Loucy (cell line): ENCODE measurements around the gene CST9L.

ENCODE experiments used
- H2AFZ ChIP-seq: fragments of 200-600 bp; sonication (generic); 2 replicates; pipeline ENCODE4 v1.6.0; 2016; ENCODE audit warnings: antibody characterized with exemption, mild to moderate bottlenecking, low read length, moderate library complexity
- H3F3A ChIP-seq: fragments of 200-600 bp; 2 replicates; pipeline ENCODE4 v1.6.0; 2016; ENCODE audit warnings: antibody characterized with exemption, low read depth, mild to moderate bottlenecking
- H3K27me3 ChIP-seq: fragments of 200-600 bp; sonication (generic); 2 replicates; pipeline ENCODE4 v1.6.1; 2014; ENCODE audit warnings: low read length, mild to moderate bottlenecking; ENCODE audit not compliant: insufficient read depth, poor library complexity, severe bottlenecking
- H3K36me3 ChIP-seq: fragments of 200-600 bp; sonication (generic); 2 replicates; pipeline ENCODE4 v1.6.1; 2016; ENCODE audit warnings: low read length; ENCODE audit not compliant: insufficient read depth
- H3K4me1 ChIP-seq: fragments of 200-600 bp; sonication (generic); 2 replicates; pipeline ENCODE4 v1.5.1; 2014; ENCODE audit warnings: low read length, mild to moderate bottlenecking; ENCODE audit not compliant: insufficient read depth, poor library complexity, severe bottlenecking
- H3K4me2 ChIP-seq: fragments of 200-600 bp; sonication (generic); 2 replicates; pipeline ENCODE4 v1.6.0; 2014; ENCODE audit warnings: antibody characterized with exemption, low read length, low read depth, mild to moderate bottlenecking; ENCODE audit not compliant: poor library complexity, severe bottlenecking
- H3K4me3 ChIP-seq: fragments of 200-600 bp; sonication (generic); 2 replicates; pipeline ENCODE4 v1.5.1; 2014; ENCODE audit warnings: low read length, mild to moderate bottlenecking, mixed read lengths; ENCODE audit not compliant: poor library complexity, severe bottlenecking
- H3K79me2 ChIP-seq: fragments of 200-600 bp; sonication (generic); 2 replicates; pipeline ENCODE4 v1.6.1; 2014; ENCODE audit warnings: low read length; ENCODE audit not compliant: insufficient read depth
- H3K9ac ChIP-seq: fragments of 200-600 bp; sonication (generic); 2 replicates; pipeline ENCODE4 v1.6.0; 2014; ENCODE audit warnings: mild to moderate bottlenecking, low read depth, low read length, moderate library complexity; ENCODE audit not compliant: poor library complexity, severe bottlenecking
- H3K9me2 ChIP-seq: fragments of 200-600 bp; sonication (generic); replicated peaks from 2 replicates; pipeline ENCODE4 v1.6.1; 2016; ENCODE audit warnings: low read depth, low read length, mixed read lengths
- H3K9me3 ChIP-seq: fragments of 200-600 bp; sonication (generic); 2 replicates; pipeline ENCODE4 v1.6.1; 2014; ENCODE audit warnings: mild to moderate bottlenecking, antibody characterized with exemption, low read length, low read depth; ENCODE audit not compliant: insufficient read depth
- H4K20me1 ChIP-seq: fragments of 200-600 bp; sonication (generic); 2 replicates; pipeline ENCODE4 v1.6.0; 2014; ENCODE audit warnings: antibody characterized with exemption, low read length, mild to moderate bottlenecking; ENCODE audit not compliant: insufficient read depth, poor library complexity, severe bottlenecking
- CTCF ChIP-seq: fragments of 200-600 bp; sonication (generic); conservative IDR thresholded peaks from 2 replicates; pipeline ENCODE4 v1.5.1; 2014; ENCODE audit warnings: mild to moderate bottlenecking, antibody characterized with exemption, low read length
- EZH2phosphoT487 ChIP-seq: fragments of 200-600 bp; IDR thresholded peaks from 2 replicates; pipeline ENCODE4 v1.6.1; 2018; ENCODE audit warnings: antibody characterized with exemption, mild to moderate bottlenecking, moderate library complexity, borderline replicate concordance

Gene CST9L

GRCh38 chr20:23607497-23608245 is 39.4 kb upstream of the CST9L start:
- Histone ChIP-seq H3K27me3 (no peaks in the 10 kb centered on the region), H3K9me2 (no peaks in the 10 kb centered on the region), H3K36me3 (no peaks in the 10 kb centered on the region), H3K9me3 (no peaks in the 10 kb centered on the region), H3K4me3 (no peak overlapping the region), H4K20me1 (no peaks in the 10 kb centered on the region), H3K4me2 (no peak overlapping the region), H3K9ac (no peak overlapping the region), H3K79me2 (no peaks in the 10 kb centered on the region), H2AFZ (no peak overlapping the region), H3F3A (no peaks in the 10 kb centered on the region), H3K4me1 (peaks cover 3% of the 10 kb centered on the region)
- TF ChIP-seq CTCF (no peak), EZH2phosphoT487 (no peak)

GRCh38 chr20:23606652-23607049 is 38.4 kb upstream of the CST9L start:
- Histone ChIP-seq H3K36me3 (no peaks in the 10 kb centered on the region), H2AFZ (peak overlapping the region; percentile 69), H4K20me1 (no peaks in the 10 kb centered on the region), H3K9ac (no peak overlapping the region), H3K4me3 (no peak overlapping the region), H3K4me1 (peaks cover 3% of the 10 kb centered on the region), H3F3A (no peaks in the 10 kb centered on the region), H3K9me2 (no peaks in the 10 kb centered on the region), H3K4me2 (peak overlapping the region; percentile 23), H3K27me3 (no peaks in the 10 kb centered on the region), H3K9me3 (no peaks in the 10 kb centered on the region), H3K79me2 (no peaks in the 10 kb centered on the region)
- TF ChIP-seq CTCF (peak; percentile 95), EZH2phosphoT487 (no peak)

GRCh38 chr20:23605867-23606651 is 37.8 kb upstream of the CST9L start, which contains the start of gene CST9:
CST9 (minus strand) TSS chr20:23605917; CDS start chr20:23605864, 53 bp downstream.
- Histone ChIP-seq H3K9me2 (no peaks in the 10 kb centered on the region), H3K9ac (no peak within 1 kb of the TSS), H3K27me3 (no peaks in the 10 kb centered on the region), H3K4me1 (peaks cover 3% of the 10 kb centered on the region), H3K4me2 (peak within 1 kb of the TSS; percentile 23), H3K36me3 (no peaks in the 10 kb centered on the region), H3K9me3 (no peaks in the 10 kb centered on the region), H2AFZ (peak within 1 kb of the TSS; percentile 69), H4K20me1 (no peaks in the 10 kb centered on the region), H3K79me2 (no peaks in the 10 kb centered on the region), H3F3A (no peaks in the 10 kb centered on the region), H3K4me3 (no peak within 1 kb of the TSS)
- TF ChIP-seq CTCF = no peak
- TF ChIP-seq EZH2phosphoT487 = no peak
